GM23338 (cell line): ENCODE data around the gene KRT6A.
"Not testable (repeated sequence)": the region's sequence is repeated elsewhere in the genome, so short reads cannot be mapped to it uniquely, and the experiment has no call there.

Source experiments
- CREB1 ChIP-seq: fragments of 250-450 bp; sonication (Bioruptor Pico); IDR thresholded peaks from 2 replicates; pipeline ENCODE4 v1.5.0; 2020; ENCODE audit warnings: low read depth, mild to moderate bottlenecking, moderate library complexity
- EZH2 ChIP-seq: fragments of 200-600 bp; sonication (generic); IDR thresholded peaks from one replicate; pipeline ENCODE4 v1.8.0; 2017; ENCODE audit warnings: antibody characterized with exemption, mild to moderate bottlenecking, low read depth; ENCODE audit not compliant: unreplicated experiment
- EZH2phosphoT487 ChIP-seq: fragments of 200-600 bp; sonication (generic); IDR thresholded peaks from one replicate; pipeline ENCODE4 v1.8.1; 2018; ENCODE audit warnings: antibody characterized with exemption; ENCODE audit not compliant: unreplicated experiment
- JUNB ChIP-seq: IDR thresholded peaks from one replicate; pipeline ENCODE4 v1.6.1; 2016; ENCODE audit warnings: antibody characterized with exemption; ENCODE audit not compliant: unreplicated experiment
- POLR2AphosphoS5 ChIP-seq: IDR thresholded peaks from 2 replicates; pipeline ENCODE4 v1.6.1; 2016; ENCODE audit warnings: antibody characterized with exemption, low read depth
- STAT1 ChIP-seq: IDR thresholded peaks from one replicate; pipeline ENCODE4 v1.6.1; 2016; ENCODE audit warnings: antibody characterized with exemption; ENCODE audit not compliant: unreplicated experiment
- ZNF114 ChIP-seq: fragments of 250-450 bp; sonication (Bioruptor Pico); IDR thresholded peaks from 2 replicates; pipeline ENCODE4 v1.5.0; 2020; ENCODE audit warnings: mild to moderate bottlenecking, moderate library complexity
- ZNF331 ChIP-seq: fragments of 250-450 bp; sonication (Bioruptor Pico); IDR thresholded peaks from 2 replicates; pipeline ENCODE4 v1.5.0; 2020; ENCODE audit warnings: low read depth, mild to moderate bottlenecking, moderate library complexity
- TF ChIP-seq, protein P1 (sequence below), 2 experiments: fragments of 200-600 bp in 1 of 2; sonication (generic) in 1 of 2; conservative IDR thresholded peaks; 2 replicates each; pipeline versions ENCODE4 v1.5.1 to v1.6.1; 2016 to 2017; ENCODE audit warnings: antibody characterized with exemption in 2 of 2, low read depth in 2 of 2, mild to moderate bottlenecking in 2 of 2, moderate library complexity in 1 of 2
- TF ChIP-seq, protein P2 (sequence below): IDR thresholded peaks from one replicate; pipeline ENCODE4 v1.6.1; 2018; ENCODE audit warnings: antibody characterized with exemption; ENCODE audit not compliant: unreplicated experiment
- TF ChIP-seq, protein P3 (sequence below): IDR thresholded peaks from 2 replicates; pipeline ENCODE4 v1.6.1; 2016; ENCODE audit warnings: antibody characterized with exemption
- TF ChIP-seq, protein P4 (sequence below): fragments of 250-450 bp; sonication (Bioruptor Pico); IDR thresholded peaks from 2 replicates; pipeline ENCODE4 v1.5.0; 2020; ENCODE audit warnings: mild to moderate bottlenecking, moderate library complexity

DNA sequence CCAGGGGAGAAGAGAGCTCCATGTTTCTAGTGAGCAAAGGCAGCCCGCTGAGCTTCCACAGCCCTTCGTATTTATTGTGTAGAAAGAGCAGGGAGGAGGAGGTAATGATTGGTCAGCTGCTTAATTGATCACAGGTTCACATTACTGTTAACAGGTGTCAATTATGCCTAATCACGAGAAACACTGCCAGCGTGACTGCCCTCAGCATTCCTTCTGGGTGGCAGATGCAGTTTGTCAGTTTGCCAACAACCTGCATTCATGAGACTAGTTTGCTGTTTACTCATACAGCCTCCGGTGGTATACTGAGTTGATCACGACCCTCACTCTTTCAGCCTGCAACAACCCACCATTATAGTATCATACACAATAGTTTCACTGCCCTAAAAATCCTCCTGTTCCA, 7.5 kb upstream of the KRT6A start:
- TF ChIP-seq POLR2AphosphoS5; EZH2phosphoT487; EZH2; JUNB; STAT1; ZNF331; ZNF114 (CRISPR knock-in tag); CREB1 (CRISPR knock-in tag): not testable (repeated sequence)
- TF ChIP-seq, protein P1, sequence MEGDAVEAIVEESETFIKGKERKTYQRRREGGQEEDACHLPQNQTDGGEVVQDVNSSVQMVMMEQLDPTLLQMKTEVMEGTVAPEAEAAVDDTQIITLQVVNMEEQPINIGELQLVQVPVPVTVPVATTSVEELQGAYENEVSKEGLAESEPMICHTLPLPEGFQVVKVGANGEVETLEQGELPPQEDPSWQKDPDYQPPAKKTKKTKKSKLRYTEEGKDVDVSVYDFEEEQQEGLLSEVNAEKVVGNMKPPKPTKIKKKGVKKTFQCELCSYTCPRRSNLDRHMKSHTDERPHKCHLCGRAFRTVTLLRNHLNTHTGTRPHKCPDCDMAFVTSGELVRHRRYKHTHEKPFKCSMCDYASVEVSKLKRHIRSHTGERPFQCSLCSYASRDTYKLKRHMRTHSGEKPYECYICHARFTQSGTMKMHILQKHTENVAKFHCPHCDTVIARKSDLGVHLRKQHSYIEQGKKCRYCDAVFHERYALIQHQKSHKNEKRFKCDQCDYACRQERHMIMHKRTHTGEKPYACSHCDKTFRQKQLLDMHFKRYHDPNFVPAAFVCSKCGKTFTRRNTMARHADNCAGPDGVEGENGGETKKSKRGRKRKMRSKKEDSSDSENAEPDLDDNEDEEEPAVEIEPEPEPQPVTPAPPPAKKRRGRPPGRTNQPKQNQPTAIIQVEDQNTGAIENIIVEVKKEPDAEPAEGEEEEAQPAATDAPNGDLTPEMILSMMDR (conservative IDR thresholded peaks at IDR 0.05; ENCODE audit: low read depth in 2 of 2) = not testable (repeated sequence)
- TF ChIP-seq, protein P2, sequence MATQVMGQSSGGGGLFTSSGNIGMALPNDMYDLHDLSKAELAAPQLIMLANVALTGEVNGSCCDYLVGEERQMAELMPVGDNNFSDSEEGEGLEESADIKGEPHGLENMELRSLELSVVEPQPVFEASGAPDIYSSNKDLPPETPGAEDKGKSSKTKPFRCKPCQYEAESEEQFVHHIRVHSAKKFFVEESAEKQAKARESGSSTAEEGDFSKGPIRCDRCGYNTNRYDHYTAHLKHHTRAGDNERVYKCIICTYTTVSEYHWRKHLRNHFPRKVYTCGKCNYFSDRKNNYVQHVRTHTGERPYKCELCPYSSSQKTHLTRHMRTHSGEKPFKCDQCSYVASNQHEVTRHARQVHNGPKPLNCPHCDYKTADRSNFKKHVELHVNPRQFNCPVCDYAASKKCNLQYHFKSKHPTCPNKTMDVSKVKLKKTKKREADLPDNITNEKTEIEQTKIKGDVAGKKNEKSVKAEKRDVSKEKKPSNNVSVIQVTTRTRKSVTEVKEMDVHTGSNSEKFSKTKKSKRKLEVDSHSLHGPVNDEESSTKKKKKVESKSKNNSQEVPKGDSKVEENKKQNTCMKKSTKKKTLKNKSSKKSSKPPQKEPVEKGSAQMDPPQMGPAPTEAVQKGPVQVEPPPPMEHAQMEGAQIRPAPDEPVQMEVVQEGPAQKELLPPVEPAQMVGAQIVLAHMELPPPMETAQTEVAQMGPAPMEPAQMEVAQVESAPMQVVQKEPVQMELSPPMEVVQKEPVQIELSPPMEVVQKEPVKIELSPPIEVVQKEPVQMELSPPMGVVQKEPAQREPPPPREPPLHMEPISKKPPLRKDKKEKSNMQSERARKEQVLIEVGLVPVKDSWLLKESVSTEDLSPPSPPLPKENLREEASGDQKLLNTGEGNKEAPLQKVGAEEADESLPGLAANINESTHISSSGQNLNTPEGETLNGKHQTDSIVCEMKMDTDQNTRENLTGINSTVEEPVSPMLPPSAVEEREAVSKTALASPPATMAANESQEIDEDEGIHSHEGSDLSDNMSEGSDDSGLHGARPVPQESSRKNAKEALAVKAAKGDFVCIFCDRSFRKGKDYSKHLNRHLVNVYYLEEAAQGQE = not testable (repeated sequence)
- TF ChIP-seq, protein P3, sequence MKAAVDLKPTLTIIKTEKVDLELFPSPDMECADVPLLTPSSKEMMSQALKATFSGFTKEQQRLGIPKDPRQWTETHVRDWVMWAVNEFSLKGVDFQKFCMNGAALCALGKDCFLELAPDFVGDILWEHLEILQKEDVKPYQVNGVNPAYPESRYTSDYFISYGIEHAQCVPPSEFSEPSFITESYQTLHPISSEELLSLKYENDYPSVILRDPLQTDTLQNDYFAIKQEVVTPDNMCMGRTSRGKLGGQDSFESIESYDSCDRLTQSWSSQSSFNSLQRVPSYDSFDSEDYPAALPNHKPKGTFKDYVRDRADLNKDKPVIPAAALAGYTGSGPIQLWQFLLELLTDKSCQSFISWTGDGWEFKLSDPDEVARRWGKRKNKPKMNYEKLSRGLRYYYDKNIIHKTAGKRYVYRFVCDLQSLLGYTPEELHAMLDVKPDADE = not testable (repeated sequence)
- TF ChIP-seq, protein P4, sequence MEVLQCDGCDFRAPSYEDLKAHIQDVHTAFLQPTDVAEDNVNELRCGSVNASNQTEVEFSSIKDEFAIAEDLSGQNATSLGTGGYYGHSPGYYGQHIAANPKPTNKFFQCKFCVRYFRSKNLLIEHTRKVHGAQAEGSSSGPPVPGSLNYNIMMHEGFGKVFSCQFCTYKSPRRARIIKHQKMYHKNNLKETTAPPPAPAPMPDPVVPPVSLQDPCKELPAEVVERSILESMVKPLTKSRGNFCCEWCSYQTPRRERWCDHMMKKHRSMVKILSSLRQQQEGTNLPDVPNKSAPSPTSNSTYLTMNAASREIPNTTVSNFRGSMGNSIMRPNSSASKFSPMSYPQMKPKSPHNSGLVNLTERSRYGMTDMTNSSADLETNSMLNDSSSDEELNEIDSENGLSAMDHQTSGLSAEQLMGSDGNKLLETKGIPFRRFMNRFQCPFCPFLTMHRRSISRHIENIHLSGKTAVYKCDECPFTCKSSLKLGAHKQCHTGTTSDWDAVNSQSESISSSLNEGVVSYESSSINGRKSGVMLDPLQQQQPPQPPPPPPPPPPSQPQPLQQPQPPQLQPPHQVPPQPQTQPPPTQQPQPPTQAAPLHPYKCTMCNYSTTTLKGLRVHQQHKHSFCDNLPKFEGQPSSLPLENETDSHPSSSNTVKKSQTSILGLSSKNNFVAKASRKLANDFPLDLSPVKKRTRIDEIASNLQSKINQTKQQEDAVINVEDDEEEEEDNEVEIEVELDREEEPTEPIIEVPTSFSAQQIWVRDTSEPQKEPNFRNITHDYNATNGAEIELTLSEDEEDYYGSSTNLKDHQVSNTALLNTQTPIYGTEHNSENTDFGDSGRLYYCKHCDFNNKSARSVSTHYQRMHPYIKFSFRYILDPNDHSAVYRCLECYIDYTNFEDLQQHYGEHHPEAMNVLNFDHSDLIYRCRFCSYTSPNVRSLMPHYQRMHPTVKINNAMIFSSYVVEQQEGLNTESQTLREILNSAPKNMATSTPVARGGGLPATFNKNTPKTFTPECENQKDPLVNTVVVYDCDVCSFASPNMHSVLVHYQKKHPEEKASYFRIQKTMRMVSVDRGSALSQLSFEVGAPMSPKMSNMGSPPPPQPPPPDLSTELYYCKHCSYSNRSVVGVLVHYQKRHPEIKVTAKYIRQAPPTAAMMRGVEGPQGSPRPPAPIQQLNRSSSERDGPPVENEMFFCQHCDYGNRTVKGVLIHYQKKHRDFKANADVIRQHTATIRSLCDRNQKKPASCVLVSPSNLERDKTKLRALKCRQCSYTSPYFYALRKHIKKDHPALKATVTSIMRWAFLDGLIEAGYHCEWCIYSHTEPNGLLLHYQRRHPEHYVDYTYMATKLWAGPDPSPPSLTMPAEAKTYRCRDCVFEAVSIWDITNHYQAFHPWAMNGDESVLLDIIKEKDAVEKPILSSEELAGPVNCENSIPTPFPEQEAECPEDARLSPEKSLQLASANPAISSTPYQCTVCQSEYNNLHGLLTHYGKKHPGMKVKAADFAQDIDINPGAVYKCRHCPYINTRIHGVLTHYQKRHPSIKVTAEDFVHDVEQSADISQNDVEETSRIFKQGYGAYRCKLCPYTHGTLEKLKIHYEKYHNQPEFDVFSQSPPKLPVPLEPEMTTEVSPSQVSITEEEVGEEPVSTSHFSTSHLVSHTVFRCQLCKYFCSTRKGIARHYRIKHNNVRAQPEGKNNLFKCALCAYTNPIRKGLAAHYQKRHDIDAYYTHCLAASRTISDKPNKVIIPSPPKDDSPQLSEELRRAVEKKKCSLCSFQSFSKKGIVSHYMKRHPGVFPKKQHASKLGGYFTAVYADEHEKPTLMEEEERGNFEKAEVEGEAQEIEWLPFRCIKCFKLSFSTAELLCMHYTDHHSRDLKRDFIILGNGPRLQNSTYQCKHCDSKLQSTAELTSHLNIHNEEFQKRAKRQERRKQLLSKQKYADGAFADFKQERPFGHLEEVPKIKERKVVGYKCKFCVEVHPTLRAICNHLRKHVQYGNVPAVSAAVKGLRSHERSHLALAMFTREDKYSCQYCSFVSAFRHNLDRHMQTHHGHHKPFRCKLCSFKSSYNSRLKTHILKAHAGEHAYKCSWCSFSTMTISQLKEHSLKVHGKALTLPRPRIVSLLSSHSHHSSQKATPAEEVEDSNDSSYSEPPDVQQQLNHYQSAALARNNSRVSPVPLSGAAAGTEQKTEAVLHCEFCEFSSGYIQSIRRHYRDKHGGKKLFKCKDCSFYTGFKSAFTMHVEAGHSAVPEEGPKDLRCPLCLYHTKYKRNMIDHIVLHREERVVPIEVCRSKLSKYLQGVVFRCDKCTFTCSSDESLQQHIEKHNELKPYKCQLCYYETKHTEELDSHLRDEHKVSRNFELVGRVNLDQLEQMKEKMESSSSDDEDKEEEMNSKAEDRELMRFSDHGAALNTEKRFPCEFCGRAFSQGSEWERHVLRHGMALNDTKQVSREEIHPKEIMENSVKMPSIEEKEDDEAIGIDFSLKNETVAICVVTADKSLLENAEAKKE (CRISPR knock-in tag) = not testable (repeated sequence)
